GM12872 (cell line): ENCODE results near the gene RAP1GAP2.

ENCODE experiments used
- CTCF ChIP-seq: IDR thresholded peaks from 3 replicates; pipeline ENCODE4 v1.5.1; 2011; ENCODE audit warnings: low read depth, mild to moderate bottlenecking, low read length, moderate library complexity; ENCODE audit not compliant: insufficient read depth

The RAP1GAP2 gene

GRCh38 chr17:2946144-2946543 lies 149.9 kb downstream of the RAP1GAP2 start:
- TF ChIP-seq CTCF, result no peak

GRCh38 chr17:2947588-2947950 lies 151.3 kb downstream of the RAP1GAP2 start:
- no peak for TF ChIP-seq CTCF

- no peak for TF ChIP-seq CTCF
These were observed 151.8 kb downstream of the RAP1GAP2 start for GRCh38 chr17:2947996-2948550.

GRCh38 chr17:2948721-2949468 lies 152.7 kb downstream of the RAP1GAP2 start:
- TF ChIP-seq CTCF, result no peak

GRCh38 chr17:2949469-2950044 lies 153.3 kb downstream of the RAP1GAP2 start:
- TF ChIP-seq CTCF, result no peak

- no peak for TF ChIP-seq CTCF
These were observed 154.6 kb downstream of the RAP1GAP2 start for GRCh38 chr17:2950846-2951245.

- TF ChIP-seq CTCF, result no peak
These were observed 156.1 kb downstream of the RAP1GAP2 start for GRCh38 chr17:2952174-2952845.
